ENCODE measurements around the gene MECP2. TPM values are rescaled to one million over a fixed set of nuclear protein-coding genes. Genes with fewer than 3 reads are reported as not detected.

Gene MECP2
- total and polyA plus RNA-seq, 8 donors = 25.5 to 47.1 (median 31.9) TPM

DNA sequence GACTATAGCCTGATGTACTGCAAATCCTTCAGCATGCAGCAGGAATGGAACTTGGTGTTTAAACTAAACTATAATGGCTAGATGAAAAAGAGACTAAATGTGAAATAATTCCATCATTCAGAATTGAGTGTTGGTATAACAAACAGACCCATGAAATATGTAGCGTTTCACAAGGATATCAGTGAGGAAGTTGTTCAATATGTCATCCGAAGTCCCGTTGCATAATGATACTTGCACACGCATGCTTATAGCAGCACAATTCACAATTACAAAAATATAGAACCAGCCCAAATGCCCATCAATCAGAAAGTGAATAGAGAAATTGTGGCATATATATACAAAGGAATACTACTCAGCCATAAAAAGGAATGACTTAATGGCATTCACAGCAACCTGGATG lies 20.4 kb downstream of the MECP2 start:
- Histone ChIP-seq H3K36me3 (no peaks in the 10 kb centered on the region), H3K27me3 (no peaks in the 10 kb centered on the region), H3K4me3 (no peak overlapping the region), H3K4me1 (peaks cover 0 to 7% of the 10 kb centered on the region in 2 donors), H3K27ac (peak overlapping the region in 1 of 2 donors; percentile 37), H3K9me3 (no peaks in the 10 kb centered on the region)
- no peak for DNase-seq
- intact Hi-C loops (cut with DNase I) = no loop called here
- TF ChIP-seq, protein P1, sequence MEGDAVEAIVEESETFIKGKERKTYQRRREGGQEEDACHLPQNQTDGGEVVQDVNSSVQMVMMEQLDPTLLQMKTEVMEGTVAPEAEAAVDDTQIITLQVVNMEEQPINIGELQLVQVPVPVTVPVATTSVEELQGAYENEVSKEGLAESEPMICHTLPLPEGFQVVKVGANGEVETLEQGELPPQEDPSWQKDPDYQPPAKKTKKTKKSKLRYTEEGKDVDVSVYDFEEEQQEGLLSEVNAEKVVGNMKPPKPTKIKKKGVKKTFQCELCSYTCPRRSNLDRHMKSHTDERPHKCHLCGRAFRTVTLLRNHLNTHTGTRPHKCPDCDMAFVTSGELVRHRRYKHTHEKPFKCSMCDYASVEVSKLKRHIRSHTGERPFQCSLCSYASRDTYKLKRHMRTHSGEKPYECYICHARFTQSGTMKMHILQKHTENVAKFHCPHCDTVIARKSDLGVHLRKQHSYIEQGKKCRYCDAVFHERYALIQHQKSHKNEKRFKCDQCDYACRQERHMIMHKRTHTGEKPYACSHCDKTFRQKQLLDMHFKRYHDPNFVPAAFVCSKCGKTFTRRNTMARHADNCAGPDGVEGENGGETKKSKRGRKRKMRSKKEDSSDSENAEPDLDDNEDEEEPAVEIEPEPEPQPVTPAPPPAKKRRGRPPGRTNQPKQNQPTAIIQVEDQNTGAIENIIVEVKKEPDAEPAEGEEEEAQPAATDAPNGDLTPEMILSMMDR (IDR thresholded peaks at IDR 0.05) = no peak
- ATAC-seq = no peak

DNA sequence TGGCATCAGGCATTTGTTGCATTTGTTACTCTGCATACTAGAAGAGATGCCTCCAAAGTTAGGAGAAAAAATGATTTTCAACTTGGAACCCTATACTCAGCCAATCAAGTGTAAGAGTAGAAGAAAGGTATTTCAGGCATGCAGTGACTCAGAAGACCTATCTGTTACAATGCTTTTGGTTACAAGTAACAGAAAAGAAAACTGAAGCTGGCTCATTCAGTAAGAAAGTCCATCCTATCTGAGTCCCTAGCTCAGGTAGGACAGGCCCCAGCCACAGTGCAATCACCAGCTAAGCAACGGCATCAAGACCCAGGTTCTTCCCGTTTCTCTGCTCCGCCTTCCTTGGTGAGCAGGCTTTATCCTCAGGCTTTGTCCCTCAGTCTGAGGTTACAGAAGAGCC lies 23.3 kb downstream of the MECP2 start:
- Histone ChIP-seq H3K27ac (no peak overlapping the region), H3K27me3 (no peaks in the 10 kb centered on the region), H3K4me3 (no peak overlapping the region), H3K36me3 (no peaks in the 10 kb centered on the region), H3K4me1 (peaks cover 0 to 8% of the 10 kb centered on the region in 2 donors), H3K9me3 (no peaks in the 10 kb centered on the region)
- intact Hi-C loops (cut with DNase I) = no loop called here
- DNase-seq = no peak
- TF ChIP-seq, protein P1 (IDR thresholded peaks at IDR 0.05) = no peak
- ATAC-seq = peak; percentile 66

- H3K36me3 ChIP-seq = no peaks in the 10 kb centered on the region
- TF ChIP-seq, protein P1 (IDR thresholded peaks at IDR 0.05) = no peak
Measured at GRCh38 chrX:154072192-154072591, 25.3 kb downstream of the MECP2 start.

GRCh38 chrX:154068560-154068959 lies 29.0 kb downstream of the MECP2 start:
- TF ChIP-seq, protein P1 (IDR thresholded peaks at IDR 0.05) = no peak
- H3K9me3 ChIP-seq = no peaks in the 10 kb centered on the region
- no peak for ATAC-seq

More at GRCh38 chrX:154072192-154072591, 25.3 kb downstream of the MECP2 start:
- no peak for DNase-seq
- no peak for ATAC-seq
- H3K27me3 ChIP-seq = no peaks in the 10 kb centered on the region
- H3K9me3 ChIP-seq = no peaks in the 10 kb centered on the region
- peaks cover 0 to 24% of the 10 kb centered on the region in 2 donors for H3K4me1 ChIP-seq
- H3K27ac ChIP-seq = no peak overlapping the region
- intact Hi-C loops (cut with DNase I) = no loop called here
- no peak overlapping the region for H3K4me3 ChIP-seq

DNA sequence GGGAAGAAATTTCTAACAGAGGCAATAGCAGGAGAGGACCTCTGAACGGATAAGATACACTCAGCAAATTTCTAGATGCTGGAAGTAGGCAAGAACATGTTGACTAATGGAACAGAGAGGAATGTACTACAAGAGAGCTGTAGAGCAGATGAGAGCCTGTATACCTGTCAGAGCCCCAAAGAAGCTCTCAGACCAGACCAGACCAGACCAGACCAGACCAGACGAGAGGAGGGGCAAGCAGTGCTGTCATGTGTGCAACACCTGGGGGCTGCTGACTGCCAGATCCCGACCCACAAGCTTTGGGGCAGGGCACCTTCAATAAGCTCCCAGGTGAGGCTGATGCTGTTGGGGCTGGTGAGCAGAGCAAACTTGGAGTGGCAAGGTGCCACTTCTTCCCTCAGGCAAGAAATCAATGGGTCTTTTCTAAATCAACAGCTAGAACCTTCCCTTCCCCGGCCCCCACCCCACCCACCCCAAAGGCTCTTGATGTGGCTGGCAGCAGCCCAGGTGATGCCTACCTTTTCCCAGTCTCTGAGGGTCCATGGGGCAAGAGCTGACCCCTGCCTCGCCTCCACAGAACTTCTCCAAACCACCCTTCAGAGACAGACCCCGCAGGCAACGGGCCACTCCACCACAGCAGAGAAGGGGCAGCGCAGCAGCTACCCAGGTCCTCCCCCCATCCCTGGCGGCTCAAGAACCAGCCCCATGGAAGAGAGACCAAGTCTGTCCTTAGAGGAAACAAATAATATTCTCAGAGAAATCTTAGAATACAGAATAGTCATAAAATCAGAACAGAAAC lies 32.7 kb downstream of the MECP2 start:
- H3K36me3 ChIP-seq = no peaks in the 10 kb centered on the region
- intact Hi-C loops (cut with DNase I) = no loop called here
- peaks cover 0 to 59% of the 10 kb centered on the region in 2 donors for H3K4me1 ChIP-seq
- TF ChIP-seq, protein P1 (IDR thresholded peaks at IDR 0.05) = no peak
- no peaks in the 10 kb centered on the region for H3K27me3 ChIP-seq
- DNase-seq (no peak), ATAC-seq (peak; percentile 74)
- no peak overlapping the region for H3K4me3 ChIP-seq
- H3K9me3 ChIP-seq = no peaks in the 10 kb centered on the region
- no peak overlapping the region for H3K27ac ChIP-seq

More at GRCh38 chrX:154068560-154068959, 29.0 kb downstream of the MECP2 start:
- no peak overlapping the region for H3K27ac ChIP-seq
- H3K36me3 ChIP-seq = no peaks in the 10 kb centered on the region
- no peaks in the 10 kb centered on the region for H3K27me3 ChIP-seq
- peaks cover 0 to 42% of the 10 kb centered on the region in 2 donors for H3K4me1 ChIP-seq
- no peak for DNase-seq
- no peak overlapping the region for H3K4me3 ChIP-seq
- intact Hi-C loops (cut with DNase I) = no loop called here

Data from left lung (tissue), 10 donors.